AG09309 (cell line): ENCODE data around the gene SH2B2.

ENCODE experiments used
- DNase-seq: peaks from one replicate; pipeline ENCODE4 v3.0.0-alpha.2; 2010; ENCODE audit warnings: low read depth
- H3K4me3 ChIP-seq: 2 replicates; pipeline ENCODE4 v1.5.1; 2011; ENCODE audit warnings: mild to moderate bottlenecking, low read depth, low read length, moderate library complexity; ENCODE audit not compliant: control insufficient read depth
- TF ChIP-seq, protein P1 (sequence below): IDR thresholded peaks from 2 replicates; pipeline ENCODE4 v1.5.1; 2011; ENCODE audit warnings: mild to moderate bottlenecking, low read depth, low read length, inconsistent platforms; ENCODE audit not compliant: insufficient read depth, control insufficient read depth; ENCODE audit errors: missing control alignments

Gene SH2B2

GRCh38 chr7:102286237-102287110 is at the start of gene SH2B2:
SH2B2 (plus strand) TSS chr7:102286868; CDS start chr7:102300551, 13,683 bp downstream.
- DNase-seq: no peak
- H3K4me3 ChIP-seq: peak within 1 kb of the TSS; percentile 79
- TF ChIP-seq, protein P1, sequence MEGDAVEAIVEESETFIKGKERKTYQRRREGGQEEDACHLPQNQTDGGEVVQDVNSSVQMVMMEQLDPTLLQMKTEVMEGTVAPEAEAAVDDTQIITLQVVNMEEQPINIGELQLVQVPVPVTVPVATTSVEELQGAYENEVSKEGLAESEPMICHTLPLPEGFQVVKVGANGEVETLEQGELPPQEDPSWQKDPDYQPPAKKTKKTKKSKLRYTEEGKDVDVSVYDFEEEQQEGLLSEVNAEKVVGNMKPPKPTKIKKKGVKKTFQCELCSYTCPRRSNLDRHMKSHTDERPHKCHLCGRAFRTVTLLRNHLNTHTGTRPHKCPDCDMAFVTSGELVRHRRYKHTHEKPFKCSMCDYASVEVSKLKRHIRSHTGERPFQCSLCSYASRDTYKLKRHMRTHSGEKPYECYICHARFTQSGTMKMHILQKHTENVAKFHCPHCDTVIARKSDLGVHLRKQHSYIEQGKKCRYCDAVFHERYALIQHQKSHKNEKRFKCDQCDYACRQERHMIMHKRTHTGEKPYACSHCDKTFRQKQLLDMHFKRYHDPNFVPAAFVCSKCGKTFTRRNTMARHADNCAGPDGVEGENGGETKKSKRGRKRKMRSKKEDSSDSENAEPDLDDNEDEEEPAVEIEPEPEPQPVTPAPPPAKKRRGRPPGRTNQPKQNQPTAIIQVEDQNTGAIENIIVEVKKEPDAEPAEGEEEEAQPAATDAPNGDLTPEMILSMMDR: no peak

DNA sequence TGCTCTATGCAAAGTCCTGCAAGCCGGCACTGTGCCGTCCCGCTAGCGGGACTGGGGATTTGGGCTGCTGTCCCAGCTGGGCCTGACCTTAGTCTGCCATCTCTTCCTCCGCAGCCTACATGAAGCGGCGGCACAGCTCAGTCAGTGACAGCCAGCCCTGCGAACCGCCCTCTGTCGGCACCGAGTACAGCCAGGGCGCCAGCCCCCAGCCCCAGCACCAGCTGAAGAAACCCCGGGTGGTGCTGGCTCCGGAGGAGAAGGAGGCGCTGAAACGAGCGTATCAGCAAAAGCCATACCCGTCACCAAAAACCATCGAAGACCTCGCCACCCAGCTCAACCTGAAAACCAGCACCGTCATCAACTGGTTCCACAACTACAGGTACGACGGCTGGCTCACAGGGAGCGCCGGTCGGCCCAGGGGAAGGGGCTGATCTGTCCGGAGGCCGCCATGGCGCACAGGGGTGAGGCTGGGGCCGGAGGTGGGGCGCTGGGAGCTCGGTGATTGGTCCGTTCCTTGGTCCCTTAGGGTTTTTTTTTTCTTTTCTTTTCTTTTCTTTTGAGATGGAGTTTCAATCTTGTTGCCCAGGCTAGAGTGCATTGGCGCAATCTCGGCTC is 47.4 kb upstream of the SH2B2 start:
- TF ChIP-seq, protein P1: no peak
- DNase-seq: no peak
- no peak overlapping the region for H3K4me3 ChIP-seq

GRCh38 chr7:102241431-102241830 is 45.2 kb upstream of the SH2B2 start:
- no peak overlapping the region for H3K4me3 ChIP-seq
- no peak for DNase-seq
- TF ChIP-seq, protein P1: no peak

DNA sequence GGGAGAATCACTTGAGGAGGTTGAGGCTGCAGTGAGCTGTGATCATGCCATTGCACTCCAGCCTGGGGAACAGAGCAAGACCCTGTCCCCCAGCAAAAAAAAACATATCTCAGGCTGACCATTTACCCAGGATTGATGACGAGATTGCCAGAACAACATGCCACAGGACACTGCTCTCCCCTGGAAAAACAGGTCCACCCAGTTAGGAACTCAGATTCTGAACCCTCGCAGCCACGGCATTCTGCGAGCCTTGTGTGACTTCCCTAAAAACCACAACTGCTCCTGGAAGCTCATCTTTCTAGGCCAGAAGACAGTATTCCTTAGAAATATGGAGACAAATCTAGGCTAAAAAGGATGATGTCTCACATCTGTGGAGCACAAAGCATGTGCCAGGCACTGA is 42.1 kb upstream of the SH2B2 start:
- TF ChIP-seq, protein P1: no peak
- H3K4me3 ChIP-seq: no peak overlapping the region
- DNase-seq: no peak

- no peak overlapping the region for H3K4me3 ChIP-seq
- DNase-seq: no peak
- TF ChIP-seq, protein P1: no peak
Observed at GRCh38 chr7:102248081-102248455, 38.6 kb upstream of the SH2B2 start.

- DNase-seq: no peak
- no peak overlapping the region for H3K4me3 ChIP-seq
Observed at GRCh38 chr7:102248456-102249395, 37.9 kb upstream of the SH2B2 start.

More at GRCh38 chr7:102248456-102249395, 37.9 kb upstream of the SH2B2 start:
- TF ChIP-seq, protein P1: no peak
